GM12878 (cell line): Measurements from ENCODE around the gene CCDC184. TPM values are rescaled to one million over a fixed set of nuclear protein-coding genes. Genes with fewer than 3 reads are reported as not detected.

Experiments
- ATAC-seq: fragments of 200-7000 bp; cut with Tn5 transposase; 3 replicates; pipeline ENCODE4 v1.9.1; 2020; ENCODE audit warnings: mild to moderate bottlenecking, moderate library complexity
- BruUV-seq: library from RNA; stranded (reverse); fragments of 400-500 nt; replicated peaks from 2 replicates; lab custom pipeline; 2021; lab: Mats Ljungman, UMichigan
- CTCF ChIA-PET: fragments of 300-600 bp; sonication (Branson Sonifier 250); formaldehyde crosslinking; extraction: SDS; loops from one replicate; lab custom pipeline; 2021; ENCODE audit warnings: inconsistent platforms; lab: Yijun Ruan, JAX
- POLR2A ChIA-PET: fragments of 350-600 bp; formaldehyde crosslinking; extraction: SDS; loops from one replicate; lab custom pipeline; 2021; ENCODE audit warnings: inconsistent platforms; lab: Charles Lee
- RAD21 ChIA-PET: fragments of 300-600 bp; sonication (Branson Sonifier 250); formaldehyde crosslinking; loops from one replicate; lab custom pipeline; 2023; ENCODE audit warnings: antibody characterized with exemption; ENCODE audit not compliant: unreplicated experiment; lab: Charles Lee
- SMC1A ChIA-PET: fragments of 300-600 bp; sonication (Branson Sonifier 250); formaldehyde crosslinking; loops from one replicate; lab custom pipeline; 2023; ENCODE audit not compliant: unreplicated experiment, uncharacterized antibody; lab: Charles Lee
- DNase-seq: peaks from one replicate; pipeline ENCODE4 v3.0.0-alpha.2; 2011; ENCODE audit warnings: low read depth, low spot score
- FAIRE-seq: peaks from 3 replicates; lab custom pipeline; 2011; peaks lifted over from hg19 to GRCh38; lab: Jason Lieb, UNC
- H2AFZ ChIP-seq: 2 replicates; pipeline ENCODE4 v1.6.0; 2011; ENCODE audit warnings: low read depth, low read length, control low read depth; ENCODE audit not compliant: control insufficient read depth
- H3K27ac ChIP-seq: 2 replicates; pipeline ENCODE4 v1.5.1; 2011; ENCODE audit warnings: control low read depth; ENCODE audit not compliant: control insufficient read depth, insufficient read depth
- H3K27me3 ChIP-seq, 2 experiments: replicated peaks in 1 of 2; 2 replicates each; pipeline versions ENCODE4 v1.6.0 to v1.6.1; 2011; ENCODE audit warnings: low read length in 1 of 2; ENCODE audit not compliant: control insufficient read depth in 2 of 2, insufficient read depth in 2 of 2
- H3K36me3 ChIP-seq, 2 experiments: 2 replicates each; pipeline ENCODE4 v1.5.1; 2011; ENCODE audit warnings: low read length in 1 of 2; ENCODE audit not compliant: control insufficient read depth in 2 of 2, insufficient read depth in 2 of 2
- H3K4me1 ChIP-seq: 2 replicates; pipeline ENCODE4 v1.6.1; 2011; ENCODE audit warnings: mild to moderate bottlenecking, low read length, moderate library complexity, mixed read lengths; ENCODE audit not compliant: control insufficient read depth, insufficient read depth
- H3K4me2 ChIP-seq: 2 replicates; pipeline ENCODE4 v1.6.0; 2011; ENCODE audit warnings: control low read depth; ENCODE audit not compliant: control insufficient read depth, insufficient read depth
- H3K4me3 ChIP-seq: fragments of 200-600 bp; sonication (generic); 2 replicates; pipeline ENCODE4 v1.5.1; 2016
- H3K79me2 ChIP-seq: 2 replicates; pipeline ENCODE4 v1.6.0; 2011; ENCODE audit warnings: low read length; ENCODE audit not compliant: control insufficient read depth, insufficient read depth
- H3K9ac ChIP-seq: 2 replicates; pipeline ENCODE4 v1.8.0; 2011; ENCODE audit warnings: low read length, control low read depth, mixed read lengths; ENCODE audit not compliant: control insufficient read depth, insufficient read depth
- H3K9me3 ChIP-seq: replicated peaks from 3 replicates; pipeline ENCODE4 v1.5.1; 2011; ENCODE audit warnings: mild to moderate bottlenecking, low read length; ENCODE audit not compliant: control insufficient read depth, insufficient read depth
- H4K20me1 ChIP-seq: 2 replicates; pipeline ENCODE4 v1.6.0; 2011; ENCODE audit not compliant: control insufficient read depth, insufficient read depth
- BCLAF1 ChIP-seq: fragments of 450-650 bp; IDR thresholded peaks from 2 replicates; pipeline ENCODE4 v1.6.1; 2017; ENCODE audit warnings: antibody characterized with exemption, mild to moderate bottlenecking, moderate library complexity
- EED ChIP-seq: sonication (generic); IDR thresholded peaks from 2 replicates; pipeline ENCODE4 v1.6.1; 2016; ENCODE audit warnings: antibody characterized with exemption, low read depth
- HDGF ChIP-seq: fragments of 450-650 bp; IDR thresholded peaks from 2 replicates; pipeline ENCODE4 v1.6.1; 2016; ENCODE audit warnings: antibody characterized with exemption
- NFIC ChIP-seq: IDR thresholded peaks from 2 replicates; pipeline ENCODE4 v1.6.1; 2012; ENCODE audit warnings: low read depth, mild to moderate bottlenecking, inconsistent platforms, low read length, moderate library complexity
- POU2F2 ChIP-seq: IDR thresholded peaks from 3 replicates; pipeline ENCODE4 v1.6.1; 2011; ENCODE audit warnings: low read depth, mild to moderate bottlenecking, low read length, borderline replicate concordance
- SUZ12 ChIP-seq: fragments of 200-600 bp; sonication (generic); IDR thresholded peaks from one replicate; pipeline ENCODE4 v1.6.1; 2018; ENCODE audit warnings: antibody characterized with exemption, mild to moderate bottlenecking; ENCODE audit not compliant: unreplicated experiment
- ZNF24 ChIP-seq: fragments of 450-650 bp; IDR thresholded peaks from 2 replicates; pipeline ENCODE4 v1.6.1; 2017; ENCODE audit warnings: antibody characterized with exemption, mild to moderate bottlenecking
- in situ Hi-C: fragments of 300-500 bp; cut with MboI; formaldehyde crosslinking; loops from 9 replicates; pipeline ENCODE4 v1.14.3; 2018; ENCODE audit warnings: mixed read lengths
- intact Hi-C: fragments of 100-400 bp; cut with micrococcal nuclease; formaldehyde crosslinking; loops from one replicate; pipeline ENCODE4 v1.14.2; 2022; ENCODE audit not compliant: unreplicated experiment
- polyA plus RNA-seq, 11 experiments: library from polyadenylated mRNA; depleted of rRNA in 4 of 11; unstranded in 6 of 11; stranded (reverse) in 5 of 11; fragments of >200 nt; fragmentation: Nextera tagmentation in 4 of 11; fragmentation: Illumina TruSeq in 1 of 11; extraction: Ambion mirVana in 4 of 11; extraction: Trizol in 1 of 11; gene quantifications; 1 replicate in 1 of 11; 2 replicates in 10 of 11; pipeline versions ENCODE4 v1.2.1 to v1.2.3, GENCODE V29; 2011 to 2016; ENCODE audit warnings: inconsistent platforms in 2 of 11, missing spikeins in 2 of 11, low read depth in 1 of 11
- total RNA-seq, 4 experiments: library from RNA; depleted of rRNA in 3 of 4; stranded (reverse); fragments of >200 nt in 3 of 4; fragmentation: Illumina TruSeq in 1 of 4; extraction: Trizol in 1 of 4; gene quantifications; 2 replicates each; pipeline versions ENCODE4 v1.2.1 to v1.2.3, GENCODE V29; 2013 to 2021
- TF ChIP-seq, protein P1 (sequence below): IDR thresholded peaks from 2 replicates; pipeline ENCODE4 v1.6.1; 2011; ENCODE audit warnings: borderline replicate concordance, low read depth, mild to moderate bottlenecking, moderate library complexity, low read length; ENCODE audit not compliant: insufficient read depth, poor library complexity, severe bottlenecking
- TF ChIP-seq, protein P2 (sequence below): IDR thresholded peaks from 2 replicates; pipeline ENCODE4 v1.6.1; 2012; ENCODE audit warnings: low read length, inconsistent platforms

Gene CCDC184
- total and polyA plus RNA-seq, 10 of the 15 experiments (the other 5 are each of a cell fraction or from before 2014, with no cell fraction given), result not detected

- H2AFZ ChIP-seq, result no peak overlapping the region
- ATAC-seq (no peak), FAIRE-seq (no peak), DNase-seq (no peak)
- POLR2A ChIA-PET, result no interaction called here
- H3K4me2 ChIP-seq, result no peak overlapping the region
- no peak overlapping the region for H3K27ac ChIP-seq
- TF ChIP-seq EED, result no peak
- TF ChIP-seq, protein P1, sequence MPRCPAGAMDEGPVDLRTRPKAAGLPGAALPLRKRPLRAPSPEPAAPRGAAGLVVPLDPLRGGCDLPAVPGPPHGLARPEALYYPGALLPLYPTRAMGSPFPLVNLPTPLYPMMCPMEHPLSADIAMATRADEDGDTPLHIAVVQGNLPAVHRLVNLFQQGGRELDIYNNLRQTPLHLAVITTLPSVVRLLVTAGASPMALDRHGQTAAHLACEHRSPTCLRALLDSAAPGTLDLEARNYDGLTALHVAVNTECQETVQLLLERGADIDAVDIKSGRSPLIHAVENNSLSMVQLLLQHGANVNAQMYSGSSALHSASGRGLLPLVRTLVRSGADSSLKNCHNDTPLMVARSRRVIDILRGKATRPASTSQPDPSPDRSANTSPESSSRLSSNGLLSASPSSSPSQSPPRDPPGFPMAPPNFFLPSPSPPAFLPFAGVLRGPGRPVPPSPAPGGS, result no peak
- TF ChIP-seq HDGF, result no peak
- TF ChIP-seq NFIC, result no peak
- TF ChIP-seq, protein P2, sequence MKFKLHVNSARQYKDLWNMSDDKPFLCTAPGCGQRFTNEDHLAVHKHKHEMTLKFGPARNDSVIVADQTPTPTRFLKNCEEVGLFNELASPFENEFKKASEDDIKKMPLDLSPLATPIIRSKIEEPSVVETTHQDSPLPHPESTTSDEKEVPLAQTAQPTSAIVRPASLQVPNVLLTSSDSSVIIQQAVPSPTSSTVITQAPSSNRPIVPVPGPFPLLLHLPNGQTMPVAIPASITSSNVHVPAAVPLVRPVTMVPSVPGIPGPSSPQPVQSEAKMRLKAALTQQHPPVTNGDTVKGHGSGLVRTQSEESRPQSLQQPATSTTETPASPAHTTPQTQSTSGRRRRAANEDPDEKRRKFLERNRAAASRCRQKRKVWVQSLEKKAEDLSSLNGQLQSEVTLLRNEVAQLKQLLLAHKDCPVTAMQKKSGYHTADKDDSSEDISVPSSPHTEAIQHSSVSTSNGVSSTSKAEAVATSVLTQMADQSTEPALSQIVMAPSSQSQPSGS, result no peak
- no peak for TF ChIP-seq POU2F2
- no peak for TF ChIP-seq BCLAF1
- no peak for TF ChIP-seq SUZ12
- no peak for TF ChIP-seq ZNF24
- intact Hi-C loops (no loop called here), in situ Hi-C loops (no loop called here)
- H3K4me1 ChIP-seq, result no peaks in the 10 kb centered on the region
- CTCF ChIA-PET, result interaction anchor here (1.3 to 1.9 kb wide), 4 partner anchors 10 to 409 kb away, joined by 3 to 6 read pairs (median 4); no protein-coding TSS in a partner anchor
- H3K9me3 ChIP-seq, result no peaks in the 10 kb centered on the region
- RAD21 ChIA-PET, result no interaction called here
- BruUV-seq, result no TSS peak
- H3K27me3 ChIP-seq, result no peaks in the 10 kb centered on the region; a peak in 1 of 4 replicates
- SMC1A ChIA-PET, result interaction anchor here (0.5 to 3.1 kb wide), 5 partner anchors 10 to 503 kb away, joined by 3 to 8 read pairs (median 4); no protein-coding TSS in a partner anchor
- H3K79me2 ChIP-seq, result no peaks in the 10 kb centered on the region
- no peaks in the 10 kb centered on the region for H3K36me3 ChIP-seq
- H3K9ac ChIP-seq, result no peak overlapping the region
- H3K4me3 ChIP-seq, result no peak overlapping the region
- no peaks in the 10 kb centered on the region for H4K20me1 ChIP-seq
These were observed 7.1 kb upstream of the CCDC184 start for GRCh38 chr12:48176417-48176751.
